Measurements from ENCODE around the gene METRN.
A peak's percentile ranks its signal among the peaks of the same experiment; 100 is the strongest.

METRN gene

GRCh38 chr16:693364-693763, 21.6 kb upstream of the METRN start:
- no peak for DNase-seq

GRCh38 chr16:693766-694165, 21.2 kb upstream of the METRN start:
- no peak for DNase-seq

GRCh38 chr16:694187-694862, 20.6 kb upstream of the METRN start:
- DNase-seq, result peak; percentile 33 to 55

GRCh38 chr16:694863-695354, 20.0 kb upstream of the METRN start:
- DNase-seq, result no peak

GRCh38 chr16:695355-696089, 19.4 kb upstream of the METRN start:
- peak; percentile 83 to 93 for DNase-seq

GRCh38 chr16:698911-699671, 15.8 kb upstream of the METRN start:
- DNase-seq, result no peak

GRCh38 chr16:700684-701584, 14.0 kb upstream of the METRN start:
- DNase-seq, result no peak

GRCh38 chr16:702341-702740, 12.6 kb upstream of the METRN start:
- no peak for DNase-seq

GRCh38 chr16:703406-703805, 11.5 kb upstream of the METRN start:
- DNase-seq, result no peak

- DNase-seq, result no peak
These were observed 10.9 kb upstream of the METRN start for GRCh38 chr16:704047-704446.

GRCh38 chr16:704552-705380, 10.2 kb upstream of the METRN start:
- DNase-seq, result no peak

GRCh38 chr16:705431-706188, 9.3 kb upstream of the METRN start, which contains the start of gene FBXL16:
Gene FBXL16 (minus strand): TSS chr16:705801. CDS start chr16:697405, 8,396 bp downstream.
- DNase-seq, result peak; percentile 58 to 68

- DNase-seq, result no peak
These were observed 8.5 kb upstream of the METRN start for GRCh38 chr16:706189-707061.

- DNase-seq, result no peak
These were observed 7.8 kb upstream of the METRN start for GRCh38 chr16:707062-707538.

- no peak for DNase-seq
These were observed 6.9 kb upstream of the METRN start for GRCh38 chr16:708019-708418.

- DNase-seq, result no peak
These were observed 6.0 kb upstream of the METRN start for GRCh38 chr16:708959-709358.

GRCh38 chr16:709566-710499, 5.1 kb upstream of the METRN start:
- DNase-seq, result peak; percentile 74 to 81

- DNase-seq, result no peak
These were observed 4.3 kb upstream of the METRN start for GRCh38 chr16:710500-711075.

All from NCI-H2081 (cell line).